HEK293T (cell line): ENCODE results near the gene CDK14.

Source experiments
- CTCF ChIA-PET: fragments of 350-600 bp; formaldehyde crosslinking; extraction: SDS; loops from one replicate; lab custom pipeline; 2021; ENCODE audit warnings: antibody characterized with exemption, inconsistent platforms; lab: Yijun Ruan, JAX
- POLR2A ChIA-PET: fragments of 350-600 bp; formaldehyde crosslinking; extraction: SDS; loops from one replicate; lab custom pipeline; 2020; ENCODE audit warnings: antibody characterized with exemption, inconsistent platforms; lab: Yijun Ruan, JAX
- DNase-seq: peaks from one replicate; pipeline ENCODE4 v3.0.0; 2012; ENCODE audit warnings: mixed read lengths; ENCODE audit errors: extremely low spot score
- ARNT ChIP-seq: fragments of 450-650 bp; IDR thresholded peaks from 2 replicates; pipeline ENCODE4 v1.6.1; 2017; ENCODE audit warnings: mild to moderate bottlenecking
- BHLHE40 ChIP-seq: fragments of 450-650 bp; IDR thresholded peaks from 2 replicates; pipeline ENCODE4 v1.6.1; 2016; ENCODE audit warnings: mild to moderate bottlenecking, moderate library complexity, borderline replicate concordance
- CTBP1 ChIP-seq: fragments of 450-650 bp; IDR thresholded peaks from 2 replicates; pipeline ENCODE4 v1.6.1; 2016; ENCODE audit warnings: borderline replicate concordance
- ELF4 ChIP-seq: fragments of 450-650 bp; IDR thresholded peaks from 2 replicates; pipeline ENCODE4 v1.6.1; 2017; ENCODE audit warnings: antibody characterized with exemption
- FOXA1 ChIP-seq: fragments of 450-650 bp; IDR thresholded peaks from 2 replicates; pipeline ENCODE4 v1.6.1; 2016; ENCODE audit warnings: mild to moderate bottlenecking
- FOXK2 ChIP-seq: fragments of 450-650 bp; IDR thresholded peaks from 2 replicates; pipeline ENCODE4 v1.6.1; 2016; ENCODE audit warnings: mild to moderate bottlenecking
- FOXM1 ChIP-seq: fragments of 450-650 bp; IDR thresholded peaks from 2 replicates; pipeline ENCODE4 v1.6.1; 2017; ENCODE audit warnings: mild to moderate bottlenecking, borderline replicate concordance
- HDGF ChIP-seq: fragments of 450-650 bp; IDR thresholded peaks from 2 replicates; pipeline ENCODE4 v1.6.1; 2017; ENCODE audit warnings: antibody characterized with exemption, borderline replicate concordance
- L3MBTL2 ChIP-seq: fragments of 450-650 bp; conservative IDR thresholded peaks from 2 replicates; pipeline ENCODE4 v1.6.1; 2016; ENCODE audit warnings: mild to moderate bottlenecking
- LEF1 ChIP-seq: fragments of 450-650 bp; IDR thresholded peaks from 2 replicates; pipeline ENCODE4 v1.6.1; 2017; ENCODE audit warnings: mild to moderate bottlenecking, borderline replicate concordance
- NFRKB ChIP-seq: fragments of 450-650 bp; IDR thresholded peaks from 2 replicates; pipeline ENCODE4 v1.6.1; 2016; ENCODE audit warnings: mild to moderate bottlenecking, moderate library complexity
- PKNOX1 ChIP-seq: fragments of 450-650 bp; IDR thresholded peaks from 2 replicates; pipeline ENCODE4 v1.6.1; 2016
- SP1 ChIP-seq: fragments of 450-650 bp; IDR thresholded peaks from 2 replicates; pipeline ENCODE4 v1.6.1; 2017
- SUZ12 ChIP-seq: fragments of 450-650 bp; IDR thresholded peaks from 2 replicates; pipeline ENCODE4 v1.6.1; 2016; ENCODE audit warnings: mild to moderate bottlenecking
- TARDBP ChIP-seq: fragments of 450-650 bp; IDR thresholded peaks from 2 replicates; pipeline ENCODE4 v1.6.1; 2016
- ZNF384 ChIP-seq: fragments of 450-650 bp; IDR thresholded peaks from 2 replicates; pipeline ENCODE4 v1.6.1; 2016

The CDK14 gene

GRCh38 chr7:90692396-90692795 is 96.3 kb downstream of the CDK14 start:
- POLR2A ChIA-PET: no interaction called here

GRCh38 chr7:90692947-90693346 is 96.8 kb downstream of the CDK14 start:
- CTCF ChIA-PET: interaction anchor here (0.7 kb wide), 1 partner anchor 345 kb away, joined by 3 read pairs; no protein-coding TSS in a partner anchor
- DNase-seq: no peak
- TF ChIP-seq HDGF: no peak
- no peak for TF ChIP-seq ARNT
- no peak for TF ChIP-seq ELF4
- TF ChIP-seq ZNF384: no peak
- no peak for TF ChIP-seq NFRKB
- TF ChIP-seq SUZ12: no peak
- TF ChIP-seq FOXK2: no peak
- no peak for TF ChIP-seq BHLHE40
- POLR2A ChIA-PET: no interaction called here

More at GRCh38 chr7:90692396-90692795, 96.3 kb downstream of the CDK14 start:
- CTCF ChIA-PET: no interaction called here
- DNase-seq: no peak
- TF ChIP-seq CTBP1: no peak
- no peak for TF ChIP-seq FOXK2
- no peak for TF ChIP-seq PKNOX1
- TF ChIP-seq SUZ12: no peak
- no peak for TF ChIP-seq BHLHE40
- no peak for TF ChIP-seq ARNT
- no peak for TF ChIP-seq HDGF
- no peak for TF ChIP-seq ELF4
- TF ChIP-seq FOXA1: no peak
- TF ChIP-seq SP1: no peak
- no peak for TF ChIP-seq NFRKB
- TF ChIP-seq ZNF384: no peak
- no peak for TF ChIP-seq L3MBTL2
- no peak for TF ChIP-seq FOXM1
- TF ChIP-seq LEF1: no peak
- TF ChIP-seq TARDBP: no peak

GRCh38 chr7:90693939-90694338 is 97.8 kb downstream of the CDK14 start:
- POLR2A ChIA-PET: no interaction called here
- DNase-seq: no peak
- CTCF ChIA-PET: no interaction called here
- TF ChIP-seq L3MBTL2 (no peak), ZNF384 (no peak), BHLHE40 (no peak), FOXK2 (no peak), LEF1 (no peak)

GRCh38 chr7:90698616-90699015 is 102.5 kb downstream of the CDK14 start:
- DNase-seq: no peak
- ChIA-PET POLR2A (no interaction called here), CTCF (interaction anchor here (1.0 to 1.2 kb wide), 2 partner anchors 10 to 100 kb away, joined by 3 read pairs; no protein-coding TSS in a partner anchor)
- TF ChIP-seq SUZ12: no peak

- TF ChIP-seq FOXM1 (no peak), ARNT (no peak), BHLHE40 (no peak), TARDBP (no peak), NFRKB (no peak), FOXA1 (no peak), HDGF (no peak), ZNF384 (no peak), ELF4 (no peak), SUZ12 (no peak)
- DNase-seq: no peak
- ChIA-PET POLR2A (no interaction called here), CTCF (no interaction called here)
Measured at GRCh38 chr7:90701021-90701420, 104.9 kb downstream of the CDK14 start.

- TF ChIP-seq BHLHE40 (no peak), TARDBP (no peak), FOXA1 (no peak), SP1 (no peak), NFRKB (no peak), L3MBTL2 (no peak), LEF1 (no peak), CTBP1 (no peak)
- ChIA-PET CTCF (no interaction called here), POLR2A (no interaction called here)
- no peak for DNase-seq
Measured at GRCh38 chr7:90701771-90702170, 105.7 kb downstream of the CDK14 start.

GRCh38 chr7:90705391-90706071 is 109.4 kb downstream of the CDK14 start:
- no peak for DNase-seq
- TF ChIP-seq SP1 (no peak), LEF1 (no peak), NFRKB (no peak), FOXK2 (no peak), TARDBP (no peak)
- ChIA-PET CTCF (interaction anchor here (0.6 kb wide), 1 partner anchor 260 kb away, joined by 4 read pairs; no protein-coding TSS in a partner anchor), POLR2A (no interaction called here)

GRCh38 chr7:90706072-90706716 is 110.1 kb downstream of the CDK14 start:
- TF ChIP-seq CTBP1 (peak; percentile 54; the same call in 1 of the 2 replicates), FOXA1 (peak; percentile 36; the same call in 1 of the 2 replicates), SP1 (no peak), PKNOX1 (peak; percentile 90)
- ChIA-PET POLR2A (no interaction called here), CTCF (interaction anchor here (0.6 to 0.9 kb wide), 2 partner anchors 260 to 328 kb away, joined by 3 to 4 read pairs; no protein-coding TSS in a partner anchor)
- DNase-seq: peak; percentile 27
